ENCODE results near the gene KRTAP5-3.

Gene KRTAP5-3

GRCh38 chr11:1567721-1568100 lies 40.6 kb downstream of the KRTAP5-3 start:
- no peak overlapping the region for H2BK120ac ChIP-seq (ENCODE audit: low read depth, low read length)
- no peaks in the 10 kb centered on the region for H3K9me3 ChIP-seq (ENCODE audit: control insufficient read depth, low read length)
- no peak overlapping the region for H3K14ac ChIP-seq (ENCODE audit: low read length in 2 of 2)
- no peak overlapping the region for H3K4me3 ChIP-seq (ENCODE audit: insufficient read depth in 1 of 2, low read depth in 1 of 2, low read length in 2 of 2)
- peaks cover 49% of the 10 kb centered on the region for H3K4me1 ChIP-seq (ENCODE audit: control insufficient read depth, insufficient read depth, low read depth, low read length)
- H2AK5ac ChIP-seq (ENCODE audit: low read length, severe bottlenecking), result no peak overlapping the region
- no peak overlapping the region for H2BK15ac ChIP-seq (ENCODE audit: low read depth, poor library complexity, severe bottlenecking)
- H2BK5ac ChIP-seq (ENCODE audit: low read depth, low read length, poor library complexity, severe bottlenecking), result no peak overlapping the region
- no peak overlapping the region for H4K8ac ChIP-seq (ENCODE audit: low read length)
- no peak overlapping the region for H3K27ac ChIP-seq (ENCODE audit: low read length, poor library complexity, severe bottlenecking)
- 76% methylated on average over 6 of the region's 7 CpGs for WGBS
- H3K9ac ChIP-seq (ENCODE audit: low read length), result no peak overlapping the region
- H3K23ac ChIP-seq (ENCODE audit: low read length in 2 of 2), result no peak overlapping the region
- H3K79me1 ChIP-seq (replicated peaks; ENCODE audit: low read length, poor library complexity, severe bottlenecking), result peaks cover 22% of the 10 kb centered on the region
- H3K4me2 ChIP-seq (ENCODE audit: low read length, poor library complexity, severe bottlenecking), result no peak overlapping the region
- H3K27me3 ChIP-seq (ENCODE audit: control insufficient read depth in 1 of 2, insufficient read depth in 1 of 2, low read length in 2 of 2), result peaks cover 0 to 53% of the 10 kb centered on the region in 2 experiments
- DNase-seq, result no peak
- H2AFZ ChIP-seq (ENCODE audit: low read depth, low read length), result no peak overlapping the region
- no peak overlapping the region for H4K91ac ChIP-seq (ENCODE audit: low read length)
- H2BK12ac ChIP-seq (ENCODE audit: low read length in 2 of 2), result no peak overlapping the region
- no peak overlapping the region for H3K4ac ChIP-seq (ENCODE audit: low read depth in 1 of 2, low read length in 2 of 2)
- no peak overlapping the region for H3K18ac ChIP-seq (ENCODE audit: low read depth in 1 of 2, low read length in 2 of 2)
- peaks cover 0 to 48% of the 10 kb centered on the region in 2 experiments for H3K36me3 ChIP-seq (ENCODE audit: control insufficient read depth in 1 of 2, insufficient read depth in 2 of 2, low read depth in 1 of 2, low read length in 2 of 2)

- H3K4me2 ChIP-seq (ENCODE audit: low read length, poor library complexity, severe bottlenecking), result no peak overlapping the region
- no peak overlapping the region for H3K18ac ChIP-seq (ENCODE audit: low read depth in 1 of 2, low read length in 2 of 2)
- no peak overlapping the region for H2AK5ac ChIP-seq (ENCODE audit: low read length, severe bottlenecking)
- no peak overlapping the region for H4K91ac ChIP-seq (ENCODE audit: low read length)
- H3K79me1 ChIP-seq (replicated peaks; ENCODE audit: low read length, poor library complexity, severe bottlenecking), result peaks cover 22% of the 10 kb centered on the region
- no peak overlapping the region for H2AFZ ChIP-seq (ENCODE audit: low read depth, low read length)
- H2BK120ac ChIP-seq (ENCODE audit: low read depth, low read length), result no peak overlapping the region
- H3K9me3 ChIP-seq (ENCODE audit: control insufficient read depth, low read length), result no peaks in the 10 kb centered on the region
- H2BK12ac ChIP-seq (ENCODE audit: low read length in 2 of 2), result no peak overlapping the region
- no peak overlapping the region for H3K4me3 ChIP-seq (ENCODE audit: insufficient read depth in 1 of 2, low read depth in 1 of 2, low read length in 2 of 2)
- 81% methylated on average over 13 of the region's 13 CpGs for WGBS
- no peak overlapping the region for H4K8ac ChIP-seq (ENCODE audit: low read length)
- peaks cover 0 to 50% of the 10 kb centered on the region in 2 experiments for H3K27me3 ChIP-seq (ENCODE audit: control insufficient read depth in 1 of 2, insufficient read depth in 1 of 2, low read length in 2 of 2)
- H2BK5ac ChIP-seq (ENCODE audit: low read depth, low read length, poor library complexity, severe bottlenecking), result no peak overlapping the region
- H2BK15ac ChIP-seq (ENCODE audit: low read depth, poor library complexity, severe bottlenecking), result no peak overlapping the region
- H3K36me3 ChIP-seq (ENCODE audit: control insufficient read depth in 1 of 2, insufficient read depth in 2 of 2, low read depth in 1 of 2, low read length in 2 of 2), result peaks cover 0 to 53% of the 10 kb centered on the region in 2 experiments
- no peak overlapping the region for H3K14ac ChIP-seq (ENCODE audit: low read length in 2 of 2)
- no peak overlapping the region for H3K23ac ChIP-seq (ENCODE audit: low read length in 2 of 2)
- H3K9ac ChIP-seq (ENCODE audit: low read length), result no peak overlapping the region
- peaks cover 46% of the 10 kb centered on the region for H3K4me1 ChIP-seq (ENCODE audit: control insufficient read depth, insufficient read depth, low read depth, low read length)
- no peak for DNase-seq
- H3K4ac ChIP-seq (ENCODE audit: low read depth in 1 of 2, low read length in 2 of 2), result no peak overlapping the region
- no peak overlapping the region for H3K27ac ChIP-seq (ENCODE audit: low read length, poor library complexity, severe bottlenecking)
Observed at GRCh38 chr11:1567052-1567720, 41.1 kb downstream of the KRTAP5-3 start.

- no peak overlapping the region for H2BK15ac ChIP-seq (ENCODE audit: low read depth, poor library complexity, severe bottlenecking)
- no peak overlapping the region for H4K8ac ChIP-seq (ENCODE audit: low read length)
- H3K36me3 ChIP-seq (ENCODE audit: control insufficient read depth in 1 of 2, insufficient read depth in 2 of 2, low read depth in 1 of 2, low read length in 2 of 2), result peaks cover 0 to 60% of the 10 kb centered on the region in 2 experiments
- no peak overlapping the region for H2AFZ ChIP-seq (ENCODE audit: low read depth, low read length)
- no peak overlapping the region for H3K14ac ChIP-seq (ENCODE audit: low read length in 2 of 2)
- H2BK120ac ChIP-seq (ENCODE audit: low read depth, low read length), result no peak overlapping the region
- H3K27ac ChIP-seq (ENCODE audit: low read length, poor library complexity, severe bottlenecking), result no peak overlapping the region
- no peak overlapping the region for H3K4me2 ChIP-seq (ENCODE audit: low read length, poor library complexity, severe bottlenecking)
- no peak overlapping the region for H2BK12ac ChIP-seq (ENCODE audit: low read length in 2 of 2)
- H4K91ac ChIP-seq (ENCODE audit: low read length), result no peak overlapping the region
- no peak overlapping the region for H3K4me3 ChIP-seq (ENCODE audit: insufficient read depth in 1 of 2, low read depth in 1 of 2, low read length in 2 of 2)
- H3K27me3 ChIP-seq (ENCODE audit: control insufficient read depth in 1 of 2, insufficient read depth in 1 of 2, low read length in 2 of 2), result peaks cover 0 to 50% of the 10 kb centered on the region in 2 experiments
- no peaks in the 10 kb centered on the region for H3K9me3 ChIP-seq (ENCODE audit: control insufficient read depth, low read length)
- H2BK5ac ChIP-seq (ENCODE audit: low read depth, low read length, poor library complexity, severe bottlenecking), result no peak overlapping the region
- H3K9ac ChIP-seq (ENCODE audit: low read length), result no peak overlapping the region
- no peak overlapping the region for H2AK5ac ChIP-seq (ENCODE audit: low read length, severe bottlenecking)
- 86% methylated on average over 17 of the region's 20 CpGs for WGBS
- no peak overlapping the region for H3K18ac ChIP-seq (ENCODE audit: low read depth in 1 of 2, low read length in 2 of 2)
- peaks cover 46% of the 10 kb centered on the region for H3K4me1 ChIP-seq (ENCODE audit: control insufficient read depth, insufficient read depth, low read depth, low read length)
- no peak overlapping the region for H3K4ac ChIP-seq (ENCODE audit: low read depth in 1 of 2, low read length in 2 of 2)
- H3K23ac ChIP-seq (ENCODE audit: low read length in 2 of 2), result no peak overlapping the region
- peaks cover 22% of the 10 kb centered on the region for H3K79me1 ChIP-seq (replicated peaks; ENCODE audit: low read length, poor library complexity, severe bottlenecking)
- DNase-seq, result no peak
Observed at GRCh38 chr11:1566381-1567051, 41.7 kb downstream of the KRTAP5-3 start.

- Histone ChIP-seq H3K4me3 (ENCODE audit: insufficient read depth in 1 of 2, low read depth in 1 of 2, low read length in 2 of 2) (no peak overlapping the region), H3K79me1 (replicated peaks; ENCODE audit: low read length, poor library complexity, severe bottlenecking) (peaks cover 20% of the 10 kb centered on the region), H3K9ac (ENCODE audit: low read length) (no peak overlapping the region), H3K27me3 (ENCODE audit: control insufficient read depth in 1 of 2, insufficient read depth in 1 of 2, low read length in 2 of 2) (peaks cover 0 to 45% of the 10 kb centered on the region in 2 experiments), H4K91ac (ENCODE audit: low read length) (no peak overlapping the region), H3K27ac (ENCODE audit: low read length, poor library complexity, severe bottlenecking) (no peak overlapping the region), H3K36me3 (ENCODE audit: control insufficient read depth in 1 of 2, insufficient read depth in 2 of 2, low read depth in 1 of 2, low read length in 2 of 2) (peaks cover 0 to 66% of the 10 kb centered on the region in 2 experiments), H2BK120ac (ENCODE audit: low read depth, low read length) (no peak overlapping the region), H3K4me2 (ENCODE audit: low read length, poor library complexity, severe bottlenecking) (no peak overlapping the region), H2BK12ac (ENCODE audit: low read length in 2 of 2) (no peak overlapping the region), H4K8ac (ENCODE audit: low read length) (no peak overlapping the region), H3K18ac (ENCODE audit: low read depth in 1 of 2, low read length in 2 of 2) (no peak overlapping the region), H2BK5ac (ENCODE audit: low read depth, low read length, poor library complexity, severe bottlenecking) (no peak overlapping the region), H2AK5ac (ENCODE audit: low read length, severe bottlenecking) (no peak overlapping the region), H3K4me1 (ENCODE audit: control insufficient read depth, insufficient read depth, low read depth, low read length) (peaks cover 40% of the 10 kb centered on the region), H2AFZ (ENCODE audit: low read depth, low read length) (no peak overlapping the region), H3K9me3 (ENCODE audit: control insufficient read depth, low read length) (no peaks in the 10 kb centered on the region), H3K23ac (ENCODE audit: low read length in 2 of 2) (no peak overlapping the region), H3K14ac (ENCODE audit: low read length in 2 of 2) (no peak overlapping the region), H3K4ac (ENCODE audit: low read depth in 1 of 2, low read length in 2 of 2) (no peak overlapping the region), H2BK15ac (ENCODE audit: low read depth, poor library complexity, severe bottlenecking) (no peak overlapping the region)
- no peak for DNase-seq
- WGBS, result 85% methylated on average over 5 of the region's 5 CpGs
Observed at GRCh38 chr11:1565904-1566247, 42.4 kb downstream of the KRTAP5-3 start.
